Measurements from ENCODE around the gene TLE5.
"Not testable (repeated sequence)": the region's sequence is repeated elsewhere in the genome, so short reads cannot be mapped to it uniquely, and the experiment has no call there.

The TLE5 gene

GRCh38 chr19:3096267-3096901 lies 34.1 kb upstream of the TLE5 start:
- DNase-seq (ENCODE audit: low spot score), result no peak

GRCh38 chr19:3095441-3096191 lies 33.3 kb upstream of the TLE5 start:
- DNase-seq (ENCODE audit: low spot score), result no peak

GRCh38 chr19:3094601-3095440 lies 32.5 kb upstream of the TLE5 start:
- no peak for DNase-seq (ENCODE audit: low spot score)

- DNase-seq (ENCODE audit: low spot score), result not testable (repeated sequence)
These were observed 27.1 kb upstream of the TLE5 start for GRCh38 chr19:3089299-3089855.

- no peak for DNase-seq (ENCODE audit: low spot score)
These were observed 25.5 kb upstream of the TLE5 start for GRCh38 chr19:3087769-3088168.

- DNase-seq (ENCODE audit: low spot score), result no peak
These were observed 22.6 kb upstream of the TLE5 start for GRCh38 chr19:3084943-3085342.

- no peak for DNase-seq (ENCODE audit: low spot score)
These were observed 21.7 kb upstream of the TLE5 start for GRCh38 chr19:3083964-3084363.

GRCh38 chr19:3082331-3082730 lies 20.0 kb upstream of the TLE5 start:
- no peak for DNase-seq (ENCODE audit: low spot score)

- no peak for DNase-seq (ENCODE audit: low spot score)
These were observed 18.0 kb upstream of the TLE5 start for GRCh38 chr19:3080286-3080685.

GRCh38 chr19:3079578-3079977 lies 17.3 kb upstream of the TLE5 start:
- DNase-seq (ENCODE audit: low spot score), result no peak

GRCh38 chr19:3075605-3076431 lies 13.5 kb upstream of the TLE5 start:
- no peak for DNase-seq (ENCODE audit: low spot score)

- no peak for DNase-seq (ENCODE audit: low spot score)
These were observed 11.8 kb upstream of the TLE5 start for GRCh38 chr19:3073931-3074595.

GRCh38 chr19:3073159-3073563 lies 10.9 kb upstream of the TLE5 start:
- no peak for DNase-seq (ENCODE audit: low spot score)

GRCh38 chr19:3071768-3072167 lies 9.5 kb upstream of the TLE5 start:
- no peak for DNase-seq (ENCODE audit: low spot score)

- DNase-seq (ENCODE audit: low spot score), result no peak
These were observed 5.8 kb upstream of the TLE5 start for GRCh38 chr19:3068071-3068470.

GRCh38 chr19:3067563-3067962 lies 5.3 kb upstream of the TLE5 start:
- DNase-seq (ENCODE audit: low spot score), result no peak

- no peak for DNase-seq (ENCODE audit: low spot score)
These were observed 4.3 kb upstream of the TLE5 start for GRCh38 chr19:3066482-3067049.

GRCh38 chr19:3065675-3066357 lies 3.5 kb upstream of the TLE5 start:
- DNase-seq (ENCODE audit: low spot score), result no peak

GRCh38 chr19:3064011-3064330 lies 1.7 kb upstream of the TLE5 start:
- DNase-seq (ENCODE audit: low spot score), result no peak
